HL-60 (cell line): ENCODE results near the gene KXD1.
A peak's percentile ranks its signal among the peaks of the same experiment; 100 is the strongest.

Experiments
- DNase-seq, 2 experiments: peaks; one replicate each; pipeline ENCODE4 v3.0.0-alpha.2; 2010 to 2020; ENCODE audit warnings: low read depth in 1 of 2, low spot score in 1 of 2
- H3K27ac ChIP-seq: fragments of 250-450 bp; sonication (Bioruptor Pico); replicated peaks from 2 replicates; pipeline ENCODE4 v1.5.1; 2020; ENCODE audit warnings: mild to moderate bottlenecking, moderate library complexity
- H3K27me3 ChIP-seq: fragments of 250-450 bp; sonication (Bioruptor Pico); 2 replicates; pipeline ENCODE4 v1.5.1; 2021; ENCODE audit warnings: mild to moderate bottlenecking, moderate library complexity; ENCODE audit not compliant: insufficient read depth, poor library complexity, severe bottlenecking
- H3K4me3 ChIP-seq: replicated peaks from 2 replicates; pipeline ENCODE4 v1.5.1; 2011; ENCODE audit warnings: mild to moderate bottlenecking, control low read depth, low read length; ENCODE audit not compliant: insufficient read depth
- GABPA ChIP-seq: IDR thresholded peaks from 2 replicates; pipeline ENCODE4 v1.6.1; 2012; ENCODE audit warnings: low read depth
- POLR2AphosphoS5 ChIP-seq: IDR thresholded peaks from 2 replicates; pipeline ENCODE4 v1.6.1; 2012; ENCODE audit warnings: low read depth
- REST ChIP-seq: IDR thresholded peaks from 2 replicates; pipeline ENCODE4 v1.6.1; 2012; ENCODE audit warnings: low read depth; ENCODE audit not compliant: insufficient replicate concordance
- SPI1 ChIP-seq: IDR thresholded peaks from 2 replicates; pipeline ENCODE4 v1.6.1; 2012; ENCODE audit warnings: low read depth, mild to moderate bottlenecking, borderline replicate concordance
- TF ChIP-seq, protein P1 (sequence below): IDR thresholded peaks from one replicate; pipeline ENCODE4 v1.5.1; 2011; ENCODE audit warnings: low read length, control low read depth, inconsistent platforms; ENCODE audit not compliant: insufficient read depth

The KXD1 gene

DNA sequence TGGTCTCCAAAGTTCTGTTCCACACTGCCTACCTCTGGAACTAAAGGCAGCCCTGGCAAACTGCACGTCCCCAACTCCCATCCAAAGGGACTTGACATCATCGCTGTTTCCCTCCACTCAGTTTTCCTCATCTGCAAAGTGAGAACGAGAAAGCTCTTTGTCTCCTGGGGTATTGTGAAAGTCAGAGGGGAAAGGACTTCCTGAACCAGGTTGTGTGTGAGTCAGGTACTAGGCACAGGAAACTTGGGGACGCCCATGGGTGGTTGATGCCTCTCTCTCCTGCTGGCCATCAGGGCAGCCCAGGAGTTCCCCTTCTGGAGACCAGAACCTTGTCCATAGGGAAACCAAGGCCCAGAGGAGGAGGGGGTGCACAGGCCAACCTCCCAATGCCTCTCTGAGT is 44.2 kb downstream of the KXD1 start:
- Histone ChIP-seq H3K4me3 (no peak overlapping the region), H3K27ac (no peak overlapping the region), H3K27me3 (peaks cover 34% of the 10 kb centered on the region)
- DNase-seq: no peak
- TF ChIP-seq SPI1 (no peak), GABPA (no peak), POLR2AphosphoS5 (no peak), REST (no peak)
- TF ChIP-seq, protein P1, sequence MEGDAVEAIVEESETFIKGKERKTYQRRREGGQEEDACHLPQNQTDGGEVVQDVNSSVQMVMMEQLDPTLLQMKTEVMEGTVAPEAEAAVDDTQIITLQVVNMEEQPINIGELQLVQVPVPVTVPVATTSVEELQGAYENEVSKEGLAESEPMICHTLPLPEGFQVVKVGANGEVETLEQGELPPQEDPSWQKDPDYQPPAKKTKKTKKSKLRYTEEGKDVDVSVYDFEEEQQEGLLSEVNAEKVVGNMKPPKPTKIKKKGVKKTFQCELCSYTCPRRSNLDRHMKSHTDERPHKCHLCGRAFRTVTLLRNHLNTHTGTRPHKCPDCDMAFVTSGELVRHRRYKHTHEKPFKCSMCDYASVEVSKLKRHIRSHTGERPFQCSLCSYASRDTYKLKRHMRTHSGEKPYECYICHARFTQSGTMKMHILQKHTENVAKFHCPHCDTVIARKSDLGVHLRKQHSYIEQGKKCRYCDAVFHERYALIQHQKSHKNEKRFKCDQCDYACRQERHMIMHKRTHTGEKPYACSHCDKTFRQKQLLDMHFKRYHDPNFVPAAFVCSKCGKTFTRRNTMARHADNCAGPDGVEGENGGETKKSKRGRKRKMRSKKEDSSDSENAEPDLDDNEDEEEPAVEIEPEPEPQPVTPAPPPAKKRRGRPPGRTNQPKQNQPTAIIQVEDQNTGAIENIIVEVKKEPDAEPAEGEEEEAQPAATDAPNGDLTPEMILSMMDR: no peak

- TF ChIP-seq SPI1 (no peak), GABPA (no peak)
- Histone ChIP-seq H3K27me3 (peaks cover 47% of the 10 kb centered on the region), H3K27ac (no peak overlapping the region), H3K4me3 (no peak overlapping the region)
- DNase-seq: peak in 1 of 2 experiments; percentile 26
These were observed 45.7 kb downstream of the KXD1 start for GRCh38 chr19:18603255-18603957.

DNA sequence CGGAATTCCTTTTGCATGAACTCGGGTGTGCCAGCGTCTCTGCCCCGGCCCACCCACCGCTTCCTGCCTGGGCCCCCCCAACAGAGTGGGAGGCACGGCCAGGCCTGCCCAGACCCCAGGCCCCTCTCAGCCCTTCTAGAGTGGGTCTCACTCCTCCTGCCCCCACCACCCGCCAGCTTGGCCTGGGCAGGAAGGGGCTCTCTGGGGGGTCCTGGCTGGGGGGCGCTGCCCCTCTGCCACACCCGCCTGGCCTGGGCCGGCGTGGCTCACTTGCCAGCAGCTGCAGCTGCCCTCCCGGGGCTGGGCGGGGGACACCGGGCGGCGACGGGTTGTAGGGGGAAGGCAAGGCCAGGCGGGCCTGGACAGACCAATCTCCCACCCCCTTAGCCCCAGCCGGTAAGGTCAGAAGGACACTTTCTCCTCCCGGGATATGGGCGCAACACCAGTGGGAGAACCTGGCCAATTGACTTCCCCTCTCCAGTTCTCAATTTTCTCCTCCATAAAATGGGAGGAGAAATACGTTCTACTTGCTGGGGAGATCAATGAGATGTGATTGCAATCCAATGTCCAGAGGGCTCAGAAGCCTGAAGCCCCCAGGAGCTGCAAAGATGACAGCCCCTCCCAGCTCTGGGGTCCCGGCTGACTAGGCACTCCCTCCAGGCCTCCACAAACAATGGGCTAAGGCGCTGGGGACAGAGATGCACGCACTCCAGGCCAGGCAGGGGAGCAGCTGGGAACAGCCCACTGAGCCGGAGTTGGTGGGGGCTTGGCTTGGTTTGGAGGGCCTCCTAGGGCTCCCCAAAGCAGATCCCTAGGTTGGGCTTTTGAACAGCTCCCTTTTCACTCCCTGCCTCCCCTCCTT is 46.5 kb downstream of the KXD1 start:
- H3K4me3 ChIP-seq: no peak overlapping the region
- H3K27me3 ChIP-seq: peaks cover 53% of the 10 kb centered on the region
- no peak overlapping the region for H3K27ac ChIP-seq
- TF ChIP-seq, protein P1: no peak
- TF ChIP-seq GABPA: no peak
- TF ChIP-seq POLR2AphosphoS5: no peak
- TF ChIP-seq REST: no peak
- no peak for TF ChIP-seq SPI1
- no peak for DNase-seq

GRCh38 chr19:18604820-18605159 is 47.1 kb downstream of the KXD1 start:
- H3K27ac ChIP-seq: no peak overlapping the region
- no peak overlapping the region for H3K4me3 ChIP-seq
- H3K27me3 ChIP-seq: peaks cover 55% of the 10 kb centered on the region
- TF ChIP-seq SPI1: no peak
- DNase-seq: no peak
